Left lobe of liver (tissue), 2 donors: Measurements from ENCODE around the gene ATAD2B. TPM values are rescaled to one million over a fixed set of nuclear protein-coding genes. Genes with fewer than 3 reads are reported as not detected.

ENCODE experiments used
- ATAC-seq: fragments of 200-7000 bp; cut with Tn5 transposase; one replicate; pipeline ENCODE4 v1.9.1; 2020; ENCODE audit warnings: mild to moderate bottlenecking, moderate library complexity
- DNase-seq: peaks from one replicate; pipeline ENCODE4 v3.0.0-alpha.2; 2020; ENCODE audit warnings: low spot score
- total RNA-seq: library from RNA; stranded (reverse); gene quantifications from one replicate; pipeline ENCODE4 v1.2.1, GENCODE V29; 2021
- donor health status: DM: no; HTN: no; CAD: no; lungs with moderate emphysema.
- donor health status: DM: no; HTN: yes; CAD: no.

The ATAD2B gene
- total RNA-seq, 1 donor from 2014 or later, result 11.1 TPM

GRCh38 chr2:23915327-23915726 is 11.6 kb downstream of the ATAD2B start:
- DNase-seq, result no peak
- no peak for ATAC-seq

- ATAC-seq, result no peak
Observed at GRCh38 chr2:23912054-23912453, 14.9 kb downstream of the ATAD2B start.

GRCh38 chr2:23905155-23905554 is 21.8 kb downstream of the ATAD2B start:
- no peak for DNase-seq
- ATAC-seq, result no peak

More at GRCh38 chr2:23912054-23912453, 14.9 kb downstream of the ATAD2B start:
- no peak for DNase-seq

- no peak for DNase-seq
Observed at GRCh38 chr2:23904692-23905091, 22.2 kb downstream of the ATAD2B start.

GRCh38 chr2:23904215-23904614 is 22.7 kb downstream of the ATAD2B start:
- ATAC-seq, result no peak

More at GRCh38 chr2:23904692-23905091, 22.2 kb downstream of the ATAD2B start:
- ATAC-seq, result no peak

GRCh38 chr2:23903034-23903433 is 23.9 kb downstream of the ATAD2B start:
- no peak for DNase-seq
- no peak for ATAC-seq

More at GRCh38 chr2:23904215-23904614, 22.7 kb downstream of the ATAD2B start:
- DNase-seq, result no peak

- no peak for DNase-seq
- ATAC-seq, result peak; percentile 81
Observed at GRCh38 chr2:23901966-23902846, 24.7 kb downstream of the ATAD2B start.

- DNase-seq (no peak), ATAC-seq (no peak)
Observed at GRCh38 chr2:23900541-23901322, 26.2 kb downstream of the ATAD2B start.

- no peak for DNase-seq
- no peak for ATAC-seq
Observed at GRCh38 chr2:23900133-23900532, 26.8 kb downstream of the ATAD2B start.

- no peak for ATAC-seq
- no peak for DNase-seq
Observed at GRCh38 chr2:23871206-23871605, 55.7 kb downstream of the ATAD2B start.

GRCh38 chr2:23867449-23867848 is 59.5 kb downstream of the ATAD2B start:
- no peak for ATAC-seq
- no peak for DNase-seq

GRCh38 chr2:23862716-23863426 is 64.1 kb downstream of the ATAD2B start:
- DNase-seq (no peak), ATAC-seq (no peak)

- no peak for DNase-seq
- ATAC-seq, result no peak
Observed at GRCh38 chr2:23861952-23862351, 65.0 kb downstream of the ATAD2B start.

GRCh38 chr2:23859983-23860382 is 66.9 kb downstream of the ATAD2B start:
- no peak for DNase-seq
- ATAC-seq, result no peak

- no peak for DNase-seq
- ATAC-seq, result peak; percentile 80
Observed at GRCh38 chr2:23859234-23859633, 67.7 kb downstream of the ATAD2B start.

- DNase-seq, result no peak
- no peak for ATAC-seq
Observed at GRCh38 chr2:23850564-23851256, 76.2 kb downstream of the ATAD2B start.

- no peak for DNase-seq
- no peak for ATAC-seq
Observed at GRCh38 chr2:23844905-23845304, 82.0 kb downstream of the ATAD2B start.

- peak; percentile 73 for ATAC-seq
- DNase-seq, result no peak
Observed at GRCh38 chr2:23843051-23843976, 83.6 kb downstream of the ATAD2B start.

- DNase-seq, result no peak
- ATAC-seq, result no peak
Observed at GRCh38 chr2:23839919-23840578, 86.9 kb downstream of the ATAD2B start.
